Measurements from ENCODE around the gene WDR81.

The WDR81 gene

GRCh38 chr17:1783271-1783670 is 58.8 kb downstream of the WDR81 start:
- no peak for DNase-seq

GRCh38 chr17:1783834-1784611 is 59.5 kb downstream of the WDR81 start:
- peak; percentile 63 for DNase-seq

DNA sequence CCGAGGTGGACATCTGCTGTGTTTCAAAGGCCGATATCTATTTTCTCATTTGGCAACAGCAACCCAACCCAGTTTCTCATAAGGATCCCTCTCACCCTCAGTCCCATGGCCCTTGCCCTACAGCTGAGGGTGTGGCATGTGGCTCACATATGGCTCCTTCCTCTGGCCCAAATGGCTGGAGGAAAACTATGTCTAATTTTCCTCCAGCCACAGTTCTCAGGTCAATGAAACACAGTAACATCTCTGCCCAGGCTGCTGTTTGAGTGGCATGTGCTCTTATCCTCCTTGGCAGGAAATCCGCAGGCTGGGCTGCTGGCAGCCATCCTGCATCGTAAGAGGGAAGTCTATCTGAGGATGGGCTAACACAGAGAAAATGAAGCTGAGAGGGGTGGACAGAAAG is 61.4 kb downstream of the WDR81 start:
- DNase-seq, result no peak

DNA sequence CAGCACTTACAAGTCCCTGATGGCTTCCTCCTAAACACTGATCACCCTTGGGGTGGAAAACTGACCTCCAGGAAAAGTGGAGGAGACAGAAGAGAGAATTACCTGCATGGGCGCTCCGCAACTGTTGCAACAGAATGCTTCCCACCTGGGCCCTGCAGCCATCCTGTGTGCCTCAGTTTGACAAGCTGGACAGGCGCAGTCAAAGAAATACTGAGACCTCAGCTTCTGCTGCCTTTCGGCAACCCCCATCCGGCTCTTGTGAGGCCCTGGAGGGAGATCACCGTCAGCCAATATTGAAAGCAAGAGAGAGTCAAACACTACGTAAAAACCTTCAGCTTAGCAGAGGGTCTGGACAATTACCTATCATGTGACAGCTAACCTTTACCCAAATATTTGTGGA is 62.2 kb downstream of the WDR81 start:
- no peak for DNase-seq

- peak; percentile 88 for DNase-seq
Measured at GRCh38 chr17:1787301-1787902, 62.9 kb downstream of the WDR81 start.
